HG03159 (cell line): ENCODE results near the gene TTC14.
"Not testable (repeated sequence)": the region's sequence is repeated elsewhere in the genome, so short reads cannot be mapped to it uniquely, and the experiment has no call there.

Source experiments
- ATAC-seq: cut with Tn5 transposase; IDR thresholded peaks from one replicate; pipeline ENCODE4 v1.9.1; 2021; ENCODE audit warnings: mild to moderate bottlenecking, moderate library complexity; ENCODE audit not compliant: unreplicated experiment

The TTC14 gene

GRCh38 chr3:180601688-180602666 lies at the start of gene TTC14:
TSS of gene TTC14 (plus strand) at chr3:180602163. CDS start at chr3:180602262, 99 bp downstream.
- ATAC-seq: peak; percentile 97

DNA sequence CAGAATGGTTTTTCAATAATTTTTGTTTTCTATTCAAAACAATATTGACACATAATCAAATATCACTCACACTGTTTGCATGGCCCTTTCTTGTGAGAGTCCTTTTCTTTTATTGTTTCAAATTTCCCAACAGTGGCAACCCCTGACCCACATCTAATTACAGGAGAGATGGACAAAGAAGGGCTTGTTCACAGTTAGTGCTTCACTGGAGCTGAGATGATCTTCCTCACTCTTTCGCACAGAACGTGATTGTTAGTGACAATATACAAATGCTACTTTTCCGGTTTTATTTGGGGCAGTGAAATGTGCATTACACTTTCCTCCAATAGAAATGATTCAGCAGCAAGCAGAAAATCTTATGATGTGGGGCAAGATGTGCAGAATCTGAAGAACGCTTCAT lies 38.6 kb upstream of the TTC14 start:
- no peak for ATAC-seq

- ATAC-seq: no peak
Measured at GRCh38 chr3:180564676-180565075, 37.3 kb upstream of the TTC14 start.

DNA sequence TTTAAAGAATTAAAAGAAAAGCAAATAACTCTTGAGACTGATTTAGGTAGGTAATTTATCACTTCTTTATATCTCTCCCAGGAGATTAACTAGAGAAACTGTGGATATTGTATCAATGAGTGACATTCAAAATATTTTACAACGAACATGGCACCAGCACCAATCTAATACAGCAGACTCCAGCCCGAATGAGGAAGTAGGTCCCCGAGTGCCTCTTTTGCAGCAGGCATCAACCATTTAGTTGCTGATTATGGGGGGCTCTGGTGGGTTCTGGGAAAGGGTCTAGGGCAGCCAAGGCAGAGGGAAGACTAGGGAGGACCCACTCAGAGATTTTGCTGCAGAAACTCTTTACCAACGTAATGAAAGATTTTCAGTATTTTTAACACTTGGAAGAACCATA lies 31.7 kb upstream of the TTC14 start:
- no peak for ATAC-seq

DNA sequence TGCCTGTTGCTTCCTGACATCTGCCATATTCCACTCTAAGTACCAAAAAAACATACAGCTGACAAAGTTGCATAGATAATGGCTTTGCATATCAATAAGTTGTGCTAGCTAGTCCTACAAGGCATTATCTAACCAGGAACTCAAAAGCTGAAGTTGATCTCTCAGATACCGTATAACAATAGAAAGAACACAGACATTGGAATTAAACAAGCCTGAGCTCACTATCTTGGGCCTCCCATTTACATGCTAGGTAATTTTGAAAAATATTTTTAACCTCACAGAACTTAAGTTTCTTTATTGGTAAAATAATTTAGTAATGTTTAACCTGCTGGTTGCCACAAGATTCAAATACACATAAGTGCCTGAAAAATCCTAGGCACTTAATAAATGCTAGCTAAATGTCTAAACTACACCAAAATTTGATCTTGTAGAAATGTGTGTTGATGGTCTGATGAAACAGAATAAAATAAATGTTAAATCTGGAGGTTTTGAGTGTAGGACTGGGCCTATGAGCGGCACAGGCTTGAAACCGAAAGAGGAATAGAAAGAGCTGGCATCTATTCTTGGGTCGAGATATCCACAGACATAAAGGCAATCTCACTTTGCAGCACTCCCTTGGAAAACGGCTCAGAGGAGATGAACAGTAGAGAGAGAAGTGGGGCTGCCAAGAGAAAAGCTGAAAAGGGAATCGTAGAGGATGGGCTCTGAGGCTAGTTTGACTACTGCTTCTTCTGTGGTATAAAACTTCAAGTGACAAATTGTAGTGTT lies 29.9 kb upstream of the TTC14 start:
- peak; percentile 82 for ATAC-seq

DNA sequence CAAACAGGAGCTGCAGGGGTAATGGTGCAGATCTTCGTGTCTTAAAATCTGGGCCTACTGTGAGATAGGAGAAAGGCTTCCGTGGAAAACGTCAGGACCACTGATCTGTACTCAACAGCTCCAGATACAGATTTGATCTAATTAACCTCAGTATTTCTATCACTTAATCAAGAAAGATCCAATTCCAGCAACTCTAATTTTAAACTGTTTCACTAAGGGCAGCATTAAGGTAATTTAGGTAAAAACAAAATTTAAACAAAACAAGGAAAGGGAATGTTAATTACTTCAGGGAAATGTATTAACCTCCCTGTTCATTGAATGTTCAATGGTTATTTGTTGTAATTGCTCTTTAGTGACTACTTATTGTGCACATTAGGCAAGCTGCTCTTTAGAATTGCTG lies 26.4 kb upstream of the TTC14 start:
- no peak for ATAC-seq

DNA sequence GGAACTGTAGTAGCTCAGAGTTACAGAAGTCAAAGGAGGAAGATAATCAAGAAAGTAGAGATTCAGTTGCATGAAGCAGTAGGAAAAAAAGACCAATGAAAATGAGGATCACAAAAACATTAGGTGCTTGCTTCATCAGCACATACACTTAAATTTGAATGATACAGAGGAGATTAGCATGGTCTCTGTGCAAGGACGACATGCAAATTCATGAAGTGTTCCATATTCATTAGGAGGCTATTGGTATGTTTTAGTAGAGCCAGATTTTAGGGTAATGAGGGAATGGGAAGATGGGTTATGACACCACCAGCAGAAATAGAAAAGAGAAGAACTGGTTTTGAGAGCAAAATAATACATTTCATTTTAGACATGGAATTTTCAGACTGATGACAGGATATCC lies 21.0 kb upstream of the TTC14 start:
- no peak for ATAC-seq

DNA sequence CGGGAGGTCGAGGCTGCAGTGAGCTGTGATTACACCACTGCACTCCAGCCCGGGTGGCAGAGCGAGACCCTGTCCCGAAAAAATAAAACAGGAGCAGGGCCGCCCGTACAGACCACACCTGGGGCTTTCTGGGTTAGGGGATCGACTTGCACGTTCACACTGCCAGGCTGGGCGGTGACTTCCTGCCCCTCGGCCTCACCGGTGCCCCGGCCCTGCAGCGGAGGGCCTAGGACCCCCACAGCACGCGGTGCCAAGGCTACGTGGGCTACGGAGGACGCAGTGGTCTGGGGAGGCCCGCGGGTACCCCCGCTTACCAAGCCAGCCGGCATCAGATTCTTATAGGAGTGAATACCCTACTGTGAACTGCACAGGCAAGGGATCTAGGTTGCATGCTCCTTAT lies 11.6 kb upstream of the TTC14 start:
- ATAC-seq: no peak

DNA sequence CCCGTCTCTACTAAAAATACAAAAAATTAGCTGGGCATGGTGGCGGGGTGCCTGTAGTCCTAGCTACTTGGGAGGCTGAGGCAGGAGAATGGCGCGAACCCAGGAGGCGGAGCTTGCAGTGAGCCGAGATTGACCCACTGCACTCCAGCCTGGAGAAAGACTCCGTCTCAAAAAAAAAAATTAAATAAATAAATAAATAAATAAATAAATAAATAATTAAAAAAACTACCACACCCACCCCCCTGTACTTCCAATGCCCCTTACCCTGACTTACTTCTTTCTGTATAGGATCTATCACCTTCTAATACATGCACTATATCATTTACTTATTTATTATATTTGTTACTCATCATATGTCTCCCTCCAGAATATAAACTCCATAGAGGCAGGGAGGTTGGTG lies 8.3 kb upstream of the TTC14 start:
- not testable (repeated sequence) for ATAC-seq

DNA sequence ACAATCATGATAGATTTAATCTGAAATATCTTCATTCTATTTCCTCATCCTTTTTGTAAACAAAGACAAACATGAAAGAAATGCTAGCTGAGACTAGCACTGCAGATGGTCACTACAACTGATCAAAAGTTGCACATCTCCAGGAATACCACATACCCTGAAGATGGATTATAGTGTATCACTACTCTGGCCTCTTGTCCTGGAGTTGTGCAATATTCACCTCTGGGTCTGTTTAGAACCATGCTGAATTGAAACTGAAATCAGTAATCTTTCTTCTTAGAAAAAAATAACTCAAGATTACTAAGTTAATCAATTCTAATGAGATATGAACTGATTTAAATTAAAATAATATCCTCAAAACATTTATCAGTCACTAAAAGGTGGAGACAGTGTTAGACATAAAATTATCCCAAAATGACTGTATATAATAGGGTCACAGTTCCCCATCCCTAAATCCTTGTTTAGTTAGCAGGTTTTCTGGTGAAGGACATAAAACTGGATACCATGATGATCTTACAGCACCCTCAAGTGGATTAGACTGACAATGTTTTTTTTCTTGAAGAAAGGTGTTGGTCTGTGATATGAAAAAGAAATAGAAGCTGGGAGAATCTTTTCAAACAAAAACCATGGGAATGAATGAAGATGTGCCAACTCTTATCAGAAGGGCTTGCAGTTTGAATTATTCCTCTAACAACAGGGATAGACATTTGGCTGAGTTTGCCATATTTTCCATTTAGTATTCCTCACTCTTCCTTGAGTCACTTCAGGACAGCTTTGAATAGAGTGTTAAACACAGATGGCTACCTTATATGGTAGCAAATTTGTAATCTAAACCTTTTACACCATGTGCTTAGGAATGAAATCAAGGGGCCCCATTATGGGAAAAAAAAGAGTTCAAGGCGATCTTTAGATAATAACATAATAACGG lies 7.1 kb upstream of the TTC14 start:
- peak; percentile 70 for ATAC-seq

DNA sequence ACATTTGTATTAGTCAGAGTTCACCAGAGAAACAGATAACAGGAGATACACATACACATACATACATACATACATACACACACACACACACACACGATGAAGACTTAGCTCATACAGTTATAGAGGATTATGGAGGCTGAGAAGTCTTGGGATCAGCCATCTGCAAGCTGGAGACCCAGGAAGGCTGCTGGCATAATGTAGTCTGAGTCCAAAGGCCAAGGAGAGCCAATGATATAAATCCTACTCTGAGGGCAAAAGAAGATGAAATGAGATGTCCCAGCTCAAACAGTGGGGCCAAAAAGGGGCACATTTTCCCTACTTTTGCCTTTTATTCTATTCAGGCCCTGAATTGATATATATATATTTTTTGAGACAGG lies 6.4 kb upstream of the TTC14 start:
- no peak for ATAC-seq

GRCh38 chr3:180600473-180600872 lies 1.5 kb upstream of the TTC14 start:
- ATAC-seq: no peak

GRCh38 chr3:180611006-180611405 lies 9.0 kb downstream of the TTC14 start:
- ATAC-seq: no peak

DNA sequence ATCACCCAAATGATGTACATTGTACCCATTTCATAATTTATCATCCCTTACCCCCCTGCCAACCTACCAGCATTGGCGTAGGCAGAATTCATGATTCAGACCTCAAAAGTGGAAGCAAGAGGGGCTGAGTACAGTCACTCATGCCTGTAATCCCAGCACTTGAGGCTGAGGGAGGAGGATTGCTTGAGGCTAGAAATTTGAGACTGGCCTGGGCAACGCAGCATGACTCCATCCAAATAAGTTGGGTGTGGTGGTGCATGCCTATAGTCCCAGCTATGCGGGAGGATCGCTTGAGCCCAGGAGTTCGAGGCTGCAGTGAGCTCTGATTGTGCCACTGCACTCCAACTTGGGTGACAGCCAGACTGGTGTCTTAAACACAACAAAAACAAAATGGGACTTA lies 10.4 kb downstream of the TTC14 start:
- no peak for ATAC-seq

GRCh38 chr3:180615954-180616353 lies 14.0 kb downstream of the TTC14 start:
- no peak for ATAC-seq

DNA sequence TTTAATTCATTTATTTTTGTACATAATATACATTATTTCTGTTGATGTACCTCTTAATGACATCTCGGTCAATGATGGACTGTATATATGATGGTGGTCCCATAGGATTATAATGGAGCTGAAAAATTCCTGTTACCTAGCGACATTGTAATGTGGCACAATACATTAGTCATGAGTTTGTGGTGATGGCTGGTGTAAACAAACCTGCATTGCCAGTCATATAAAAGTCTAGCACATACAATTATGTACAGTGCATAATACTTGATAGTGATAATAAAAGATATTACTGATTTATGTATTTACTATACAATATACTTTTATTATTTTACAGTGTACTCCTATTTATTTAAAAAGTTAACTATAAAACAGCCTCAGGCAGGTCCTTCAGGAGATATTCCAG lies 15.1 kb downstream of the TTC14 start:
- ATAC-seq: no peak

GRCh38 chr3:180618563-180618962 lies 16.6 kb downstream of the TTC14 start:
- ATAC-seq: not testable (repeated sequence)

DNA sequence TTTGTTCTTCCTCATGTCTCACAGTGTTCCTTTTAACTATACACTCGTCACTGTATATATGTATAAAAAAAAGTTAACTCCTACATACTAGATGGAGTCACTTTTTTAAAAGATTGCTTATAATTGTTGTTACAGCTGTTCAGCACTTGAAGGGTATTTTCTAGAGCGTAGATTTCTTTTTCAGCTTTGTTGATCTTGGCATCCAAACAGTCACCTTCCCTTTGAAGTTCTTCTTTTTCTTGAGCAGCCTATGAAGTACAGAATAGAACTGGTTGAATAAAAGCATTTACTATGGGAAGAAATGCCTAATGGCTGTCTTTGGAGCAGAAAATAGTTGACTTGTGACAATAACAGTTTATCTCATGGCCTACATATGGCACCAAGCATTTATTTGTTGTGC lies 17.8 kb downstream of the TTC14 start:
- no peak for ATAC-seq

- ATAC-seq: peak; percentile 47
Measured at GRCh38 chr3:180624714-180625113, 22.8 kb downstream of the TTC14 start.

GRCh38 chr3:180626844-180627243 lies 24.9 kb downstream of the TTC14 start:
- ATAC-seq: peak; percentile 92

DNA sequence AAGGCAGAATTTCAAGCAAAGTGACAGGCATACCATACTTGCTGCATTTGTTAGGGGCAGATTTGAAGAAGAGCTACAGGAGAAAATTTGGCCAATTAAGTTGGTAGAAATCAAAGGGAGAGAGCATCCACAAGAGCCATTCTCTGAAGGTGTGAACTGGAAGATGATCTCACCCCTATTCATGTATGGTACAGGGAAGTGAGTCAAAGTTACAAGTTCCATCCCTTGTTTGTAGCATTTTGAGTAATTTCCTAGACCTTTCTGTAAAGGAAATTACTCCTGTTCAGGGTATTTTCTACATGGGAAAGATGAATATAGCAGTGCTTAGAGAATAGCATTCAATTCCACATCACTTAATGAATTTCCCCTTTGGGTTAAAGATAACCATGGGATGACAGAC lies 28.4 kb downstream of the TTC14 start:
- ATAC-seq: no peak
